ENCODE measurements around the gene MYF5. TPM values are rescaled to one million over a fixed set of nuclear protein-coding genes. Genes with fewer than 3 reads are reported as not detected.

MYF5 gene
- total RNA-seq, 1 experiment from 2014 or later: not detected

DNA sequence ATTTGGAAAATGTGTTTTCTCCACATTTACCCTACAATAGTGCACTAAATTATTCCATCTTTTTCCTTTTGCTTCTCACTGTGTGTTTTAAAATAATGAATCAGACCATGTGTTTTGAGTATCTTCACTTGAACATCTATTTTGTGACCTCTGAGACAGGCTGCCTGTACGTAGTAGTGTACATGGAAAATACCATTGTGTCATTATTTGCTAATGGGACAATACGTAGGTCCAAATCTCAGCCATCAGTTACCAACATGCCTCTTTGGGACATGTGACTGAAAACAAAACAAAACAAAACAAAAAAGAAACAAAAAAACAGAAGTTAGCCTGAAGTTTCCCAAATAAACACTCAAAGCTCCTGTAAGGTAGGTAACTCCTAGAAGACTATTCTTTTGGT is 16.4 kb upstream of the MYF5 start:
- H3K36me3 Mint-ChIP-seq: no peaks in the 10 kb centered on the region
- no peaks in the 10 kb centered on the region for H3K9me3 Mint-ChIP-seq
- no peak overlapping the region for H3K4me3 Mint-ChIP-seq
- TF ChIP-seq, protein P1, sequence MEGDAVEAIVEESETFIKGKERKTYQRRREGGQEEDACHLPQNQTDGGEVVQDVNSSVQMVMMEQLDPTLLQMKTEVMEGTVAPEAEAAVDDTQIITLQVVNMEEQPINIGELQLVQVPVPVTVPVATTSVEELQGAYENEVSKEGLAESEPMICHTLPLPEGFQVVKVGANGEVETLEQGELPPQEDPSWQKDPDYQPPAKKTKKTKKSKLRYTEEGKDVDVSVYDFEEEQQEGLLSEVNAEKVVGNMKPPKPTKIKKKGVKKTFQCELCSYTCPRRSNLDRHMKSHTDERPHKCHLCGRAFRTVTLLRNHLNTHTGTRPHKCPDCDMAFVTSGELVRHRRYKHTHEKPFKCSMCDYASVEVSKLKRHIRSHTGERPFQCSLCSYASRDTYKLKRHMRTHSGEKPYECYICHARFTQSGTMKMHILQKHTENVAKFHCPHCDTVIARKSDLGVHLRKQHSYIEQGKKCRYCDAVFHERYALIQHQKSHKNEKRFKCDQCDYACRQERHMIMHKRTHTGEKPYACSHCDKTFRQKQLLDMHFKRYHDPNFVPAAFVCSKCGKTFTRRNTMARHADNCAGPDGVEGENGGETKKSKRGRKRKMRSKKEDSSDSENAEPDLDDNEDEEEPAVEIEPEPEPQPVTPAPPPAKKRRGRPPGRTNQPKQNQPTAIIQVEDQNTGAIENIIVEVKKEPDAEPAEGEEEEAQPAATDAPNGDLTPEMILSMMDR (IDR thresholded peaks at IDR 0.05): no peak
- TF ChIP-seq, protein P2, sequence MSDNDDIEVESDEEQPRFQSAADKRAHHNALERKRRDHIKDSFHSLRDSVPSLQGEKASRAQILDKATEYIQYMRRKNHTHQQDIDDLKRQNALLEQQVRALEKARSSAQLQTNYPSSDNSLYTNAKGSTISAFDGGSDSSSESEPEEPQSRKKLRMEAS (CRISPR knock-in tag; IDR thresholded peaks at IDR 0.05): no peak
- TF ChIP-seq AR (CRISPR knock-in tag; IDR thresholded peaks at IDR 0.05) (no peak), HMGA2 (CRISPR knock-in tag; IDR thresholded peaks at IDR 0.05) (no peak), FOXJ3 (CRISPR knock-in tag; IDR thresholded peaks at IDR 0.05; ENCODE audit: borderline replicate concordance) (no peak), ESRRA (CRISPR knock-in tag; IDR thresholded peaks at IDR 0.05; ENCODE audit: borderline replicate concordance) (no peak), TEAD1 (CRISPR knock-in tag; IDR thresholded peaks at IDR 0.05) (no peak), CBFB (CRISPR knock-in tag; IDR thresholded peaks at IDR 0.05; ENCODE audit: low read depth) (no peak)
- TF ChIP-seq, protein P3, sequence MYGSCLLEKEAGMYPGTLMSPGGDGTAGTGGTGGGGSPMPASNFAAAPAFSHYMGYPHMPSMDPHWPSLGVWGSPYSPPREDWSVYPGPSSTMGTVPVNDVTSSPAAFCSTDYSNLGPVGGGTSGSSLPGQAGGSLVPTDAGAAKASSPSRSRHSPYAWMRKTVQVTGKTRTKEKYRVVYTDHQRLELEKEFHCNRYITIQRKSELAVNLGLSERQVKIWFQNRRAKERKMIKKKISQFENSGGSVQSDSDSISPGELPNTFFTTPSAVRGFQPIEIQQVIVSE (CRISPR knock-in tag; IDR thresholded peaks at IDR 0.05; ENCODE audit: borderline replicate concordance): no peak
- ATAC-seq (no peak), DNase-seq (ENCODE audit: low spot score) (no peak)
- CTCF ChIA-PET: no interaction called here
- POLR2A ChIA-PET: no interaction called here
- H3K4me1 Mint-ChIP-seq: peaks cover 18% of the 10 kb centered on the region
- H3K27me3 Mint-ChIP-seq (ENCODE audit: low read depth): peaks cover 29% of the 10 kb centered on the region
- no peak overlapping the region for H3K27ac Mint-ChIP-seq

DNA sequence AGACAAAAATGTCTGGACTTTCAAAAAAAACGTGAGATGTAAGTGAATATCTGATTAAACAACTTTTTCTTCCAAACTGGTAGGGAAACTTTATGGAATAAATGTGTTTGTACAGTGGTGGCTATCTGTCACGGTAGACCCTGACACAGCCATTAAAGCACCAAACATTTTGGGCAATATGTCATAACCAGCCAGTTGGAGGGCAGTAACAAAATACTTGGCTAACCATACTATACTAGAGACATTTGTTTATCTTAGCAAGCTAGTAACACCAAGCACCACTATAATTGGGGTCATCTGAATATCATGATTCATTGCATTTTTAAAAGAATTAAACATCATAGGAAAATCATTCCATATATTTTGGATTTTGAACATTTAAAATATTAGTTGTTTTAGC is 15.3 kb upstream of the MYF5 start:
- ATAC-seq: no peak
- Mint-ChIP-seq H3K4me3 (no peak overlapping the region), H3K27ac (no peak overlapping the region), H3K9me3 (no peaks in the 10 kb centered on the region), H3K27me3 (ENCODE audit: low read depth) (peaks cover 39% of the 10 kb centered on the region), H3K4me1 (peaks cover 18% of the 10 kb centered on the region), H3K36me3 (no peaks in the 10 kb centered on the region)
- TF ChIP-seq, protein P4, sequence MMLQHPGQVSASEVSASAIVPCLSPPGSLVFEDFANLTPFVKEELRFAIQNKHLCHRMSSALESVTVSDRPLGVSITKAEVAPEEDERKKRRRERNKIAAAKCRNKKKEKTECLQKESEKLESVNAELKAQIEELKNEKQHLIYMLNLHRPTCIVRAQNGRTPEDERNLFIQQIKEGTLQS (CRISPR knock-in tag; conservative IDR thresholded peaks at IDR 0.05): no peak
- no peak for TF ChIP-seq ZNF396 (CRISPR knock-in tag; IDR thresholded peaks at IDR 0.05; ENCODE audit: borderline replicate concordance)
- TF ChIP-seq, protein P5, sequence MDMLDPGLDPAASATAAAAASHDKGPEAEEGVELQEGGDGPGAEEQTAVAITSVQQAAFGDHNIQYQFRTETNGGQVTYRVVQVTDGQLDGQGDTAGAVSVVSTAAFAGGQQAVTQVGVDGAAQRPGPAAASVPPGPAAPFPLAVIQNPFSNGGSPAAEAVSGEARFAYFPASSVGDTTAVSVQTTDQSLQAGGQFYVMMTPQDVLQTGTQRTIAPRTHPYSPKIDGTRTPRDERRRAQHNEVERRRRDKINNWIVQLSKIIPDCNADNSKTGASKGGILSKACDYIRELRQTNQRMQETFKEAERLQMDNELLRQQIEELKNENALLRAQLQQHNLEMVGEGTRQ (CRISPR knock-in tag; IDR thresholded peaks at IDR 0.05): no peak
- no peak for TF ChIP-seq ZNF317 (CRISPR knock-in tag; IDR thresholded peaks at IDR 0.05; ENCODE audit: borderline replicate concordance, low read depth)
- TF ChIP-seq SP1 (CRISPR knock-in tag; conservative IDR thresholded peaks at IDR 0.05): no peak
- no peak for TF ChIP-seq NFATC4 (CRISPR knock-in tag; IDR thresholded peaks at IDR 0.05)
- no peak for TF ChIP-seq CBFB (CRISPR knock-in tag; IDR thresholded peaks at IDR 0.05; ENCODE audit: low read depth)
- DNase-seq (ENCODE audit: low spot score): no peak
- CTCF ChIA-PET: interaction anchor here (1.6 to 1.8 kb wide), 2 partner anchors 9 to 25 kb away, joined by 3 to 4 read pairs; no protein-coding TSS in a partner anchor
- POLR2A ChIA-PET: no interaction called here
